ENCODE measurements around the gene FBXO10.

- TF ChIP-seq CTCF (IDR thresholded peaks at IDR 0.05; ENCODE audit: low read depth, low read length) = no peak
- no peak for TF ChIP-seq EZH2phosphoT487 (IDR thresholded peaks at IDR 0.05; ENCODE audit: low read depth)
These were observed 9.5 kb downstream of the FBXO10 start for GRCh38 chr9:37566716-37567115.

All from OCI-LY3 (cell line).